GM03348 (cell line): ENCODE results near the gene ARHGAP28.

Experiments
- DNase-seq: peaks from one replicate; pipeline ENCODE4 v3.0.0; 2012; ENCODE audit warnings: low spot score

The ARHGAP28 gene

DNA sequence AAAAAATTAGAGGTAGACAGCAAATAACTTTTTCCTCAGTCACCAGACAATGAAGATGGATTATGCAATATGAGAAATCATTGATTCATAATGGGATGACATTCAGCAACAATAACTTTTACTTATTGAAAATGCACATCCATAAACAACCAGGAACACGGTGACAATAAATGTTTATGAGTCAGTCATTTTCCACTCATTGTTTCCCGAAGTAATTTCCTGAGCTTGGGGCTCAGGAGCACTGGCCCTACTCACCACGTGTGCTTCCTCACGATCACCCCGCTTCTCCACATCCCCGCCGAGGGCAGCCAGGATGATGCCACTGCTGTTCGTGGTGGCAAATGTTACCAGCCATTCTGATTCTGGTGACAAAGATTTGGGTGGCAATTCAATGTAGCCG is 231.8 kb downstream of the ARHGAP28 start:
- DNase-seq = no peak

DNA sequence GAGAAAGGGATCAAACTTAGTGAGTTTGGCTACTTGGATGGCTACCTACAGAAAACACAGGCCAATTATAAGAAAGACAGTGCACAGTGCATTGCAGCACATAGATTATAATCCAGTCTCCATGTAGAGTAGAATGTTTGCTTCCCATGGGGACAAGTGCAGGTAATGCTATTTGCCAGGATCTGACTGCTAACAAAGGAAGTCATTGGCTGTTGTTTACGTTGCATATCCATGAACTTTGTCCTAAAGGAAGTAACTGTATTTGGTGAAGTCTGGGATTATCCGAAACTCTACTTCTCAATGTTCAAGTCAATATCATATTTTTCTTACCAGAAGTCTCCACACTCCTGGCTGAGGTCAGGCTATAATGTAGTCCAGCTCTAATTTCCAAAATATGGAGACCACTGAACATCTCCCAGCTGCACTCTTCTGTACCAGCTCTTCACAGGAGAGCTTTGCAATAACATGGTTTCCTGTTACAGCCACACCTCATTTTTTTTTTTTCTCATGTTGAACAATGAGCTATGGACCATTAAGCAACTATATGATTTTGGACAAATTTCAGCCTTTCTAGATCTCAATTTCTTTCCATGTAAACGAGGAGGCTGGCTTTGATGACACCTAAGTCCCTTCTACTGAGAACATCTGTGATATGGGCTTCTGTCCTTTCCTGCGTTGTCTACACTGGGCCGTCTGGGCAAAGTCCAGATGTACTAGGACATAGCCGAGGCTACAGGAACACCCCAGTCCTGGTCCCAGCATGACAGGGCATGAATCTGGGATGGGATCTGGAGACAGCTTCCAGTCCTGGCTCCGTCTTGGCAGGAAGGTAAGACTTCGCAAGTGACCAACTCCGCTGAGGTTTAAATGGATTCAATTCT is 233.3 kb downstream of the ARHGAP28 start:
- no peak for DNase-seq

DNA sequence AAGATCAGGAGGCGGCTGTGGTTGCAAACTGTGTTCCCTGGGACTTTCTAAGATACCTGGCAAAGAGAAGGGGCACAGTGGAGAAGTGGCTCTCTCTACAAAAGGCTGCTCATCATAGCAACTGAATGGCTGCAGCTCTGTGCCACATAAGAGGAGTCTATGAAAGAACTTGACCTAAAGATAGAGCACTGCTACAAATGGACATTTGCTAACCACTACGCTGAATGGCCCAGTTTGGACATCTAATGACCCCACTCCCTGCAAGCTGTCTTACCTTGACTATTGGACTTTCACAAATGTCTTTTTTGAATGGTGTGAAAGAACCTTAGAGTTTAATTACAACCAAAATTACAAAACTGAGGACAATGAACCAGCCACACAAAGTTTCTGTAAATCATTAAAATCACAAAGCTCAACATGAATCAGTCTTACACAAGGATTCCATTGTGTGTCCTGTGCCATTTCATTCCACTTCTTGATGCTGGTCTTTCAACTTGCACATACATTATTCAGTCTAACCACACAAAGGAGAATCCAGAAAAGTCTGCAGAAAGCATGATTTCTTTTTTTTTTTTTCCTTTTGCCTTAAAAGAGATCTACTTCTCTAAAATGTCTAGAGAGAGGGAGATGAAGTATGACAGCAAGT is 234.1 kb downstream of the ARHGAP28 start:
- no peak for DNase-seq
